Activated naive CD8-positive, alpha-beta T cell treated with anti-CD3 and anti-CD28 coated beads for 36 hours (primary cell): Measurements from ENCODE around the gene NXN. TPM values are rescaled to one million over a fixed set of nuclear protein-coding genes. Genes with fewer than 3 reads are reported as not detected.
"Not testable (repeated sequence)": the region's sequence is repeated elsewhere in the genome, so short reads cannot be mapped to it uniquely, and the experiment has no call there.

Experiments used
- DNase-seq: peaks from one replicate; pipeline ENCODE4 v3.0.0; 2021
- H3K27ac Mint-ChIP-seq: one replicate; pipeline ENCODE4 v1.8.0; 2022; ENCODE audit warnings: mild to moderate bottlenecking, moderate library complexity, mixed read lengths
- H3K27me3 Mint-ChIP-seq: one replicate; pipeline ENCODE4 v1.8.0; 2022; ENCODE audit warnings: mild to moderate bottlenecking, mixed read lengths
- H3K36me3 Mint-ChIP-seq: one replicate; pipeline ENCODE4 v1.8.0; 2021; ENCODE audit warnings: mild to moderate bottlenecking, mixed read lengths
- H3K4me1 Mint-ChIP-seq: one replicate; pipeline ENCODE4 v1.8.0; 2021; ENCODE audit warnings: mixed read lengths
- H3K4me3 Mint-ChIP-seq: one replicate; pipeline ENCODE4 v1.8.0; 2022; ENCODE audit warnings: mild to moderate bottlenecking, moderate library complexity, mixed read lengths
- H3K9me3 Mint-ChIP-seq: one replicate; pipeline ENCODE4 v1.8.0; 2022; ENCODE audit warnings: mixed read lengths
- total RNA-seq, 2 experiments: library from RNA; stranded (reverse); gene quantifications; one replicate each; pipeline ENCODE4 v1.2.3, GENCODE V29; 2021

Gene NXN
- total RNA-seq, 2 experiments from 2014 or later: 0.48 to 0.49 TPM

- Mint-ChIP-seq H3K4me3 (no peak overlapping the region), H3K9me3 (no peaks in the 10 kb centered on the region), H3K27me3 (peaks cover 10% of the 10 kb centered on the region), H3K36me3 (no peaks in the 10 kb centered on the region), H3K27ac (no peak overlapping the region), H3K4me1 (no peaks in the 10 kb centered on the region)
- DNase-seq: no peak
These were observed 49.3 kb downstream of the NXN start for GRCh38 chr17:930258-930657.

- Mint-ChIP-seq H3K27ac (no peak overlapping the region), H3K9me3 (no peaks in the 10 kb centered on the region), H3K4me3 (no peak overlapping the region), H3K4me1 (no peaks in the 10 kb centered on the region), H3K27me3 (peaks cover 16% of the 10 kb centered on the region), H3K36me3 (no peaks in the 10 kb centered on the region)
- DNase-seq: no peak
These were observed 50.0 kb downstream of the NXN start for GRCh38 chr17:929586-929985.

GRCh38 chr17:927611-928461, 51.7 kb downstream of the NXN start:
- no peak for DNase-seq
- Mint-ChIP-seq H3K36me3 (no peaks in the 10 kb centered on the region), H3K9me3 (no peaks in the 10 kb centered on the region), H3K27ac (no peak overlapping the region), H3K4me3 (no peak overlapping the region), H3K4me1 (no peaks in the 10 kb centered on the region), H3K27me3 (peaks cover 18% of the 10 kb centered on the region)

GRCh38 chr17:925817-926216, 53.8 kb downstream of the NXN start:
- no peak overlapping the region for H3K27ac Mint-ChIP-seq
- no peaks in the 10 kb centered on the region for H3K9me3 Mint-ChIP-seq
- H3K4me1 Mint-ChIP-seq: no peaks in the 10 kb centered on the region
- H3K36me3 Mint-ChIP-seq: no peaks in the 10 kb centered on the region
- peaks cover 18% of the 10 kb centered on the region for H3K27me3 Mint-ChIP-seq
- DNase-seq: no peak
- no peak overlapping the region for H3K4me3 Mint-ChIP-seq

GRCh38 chr17:924711-925475, 54.7 kb downstream of the NXN start:
- Mint-ChIP-seq H3K36me3 (no peaks in the 10 kb centered on the region), H3K27me3 (peaks cover 18% of the 10 kb centered on the region), H3K4me1 (no peaks in the 10 kb centered on the region), H3K9me3 (no peaks in the 10 kb centered on the region), H3K27ac (no peak overlapping the region), H3K4me3 (no peak overlapping the region)
- no peak for DNase-seq

GRCh38 chr17:924306-924705, 55.3 kb downstream of the NXN start:
- H3K36me3 Mint-ChIP-seq, H3K4me3 Mint-ChIP-seq, DNase-seq, H3K27ac Mint-ChIP-seq, H3K9me3 Mint-ChIP-seq, H3K4me1 Mint-ChIP-seq: not testable (repeated sequence)
- H3K27me3 Mint-ChIP-seq: peaks cover 18% of the 10 kb centered on the region

- peaks cover 18% of the 10 kb centered on the region for H3K27me3 Mint-ChIP-seq
- no peaks in the 10 kb centered on the region for H3K9me3 Mint-ChIP-seq
- H3K36me3 Mint-ChIP-seq: no peaks in the 10 kb centered on the region
- H3K4me3 Mint-ChIP-seq: no peak overlapping the region
- no peaks in the 10 kb centered on the region for H3K4me1 Mint-ChIP-seq
- H3K27ac Mint-ChIP-seq: no peak overlapping the region
- DNase-seq: no peak
These were observed 55.9 kb downstream of the NXN start for GRCh38 chr17:923633-924032.

- DNase-seq: no peak
- H3K27me3 Mint-ChIP-seq: peaks cover 19% of the 10 kb centered on the region
- no peaks in the 10 kb centered on the region for H3K9me3 Mint-ChIP-seq
- no peaks in the 10 kb centered on the region for H3K4me1 Mint-ChIP-seq
- H3K36me3 Mint-ChIP-seq: no peaks in the 10 kb centered on the region
- no peak overlapping the region for H3K4me3 Mint-ChIP-seq
- H3K27ac Mint-ChIP-seq: no peak overlapping the region
These were observed 58.4 kb downstream of the NXN start for GRCh38 chr17:921161-921560.

GRCh38 chr17:920190-920589, 59.4 kb downstream of the NXN start:
- no peak for DNase-seq
- H3K4me1 Mint-ChIP-seq: no peaks in the 10 kb centered on the region
- no peaks in the 10 kb centered on the region for H3K36me3 Mint-ChIP-seq
- H3K9me3 Mint-ChIP-seq: no peaks in the 10 kb centered on the region
- no peak overlapping the region for H3K27ac Mint-ChIP-seq
- H3K27me3 Mint-ChIP-seq: peaks cover 11% of the 10 kb centered on the region
- no peak overlapping the region for H3K4me3 Mint-ChIP-seq

GRCh38 chr17:917941-918740, 61.4 kb downstream of the NXN start:
- DNase-seq: no peak
- no peak overlapping the region for H3K4me3 Mint-ChIP-seq
- no peaks in the 10 kb centered on the region for H3K4me1 Mint-ChIP-seq
- H3K27me3 Mint-ChIP-seq: peaks cover 3% of the 10 kb centered on the region
- H3K27ac Mint-ChIP-seq: no peak overlapping the region
- no peaks in the 10 kb centered on the region for H3K36me3 Mint-ChIP-seq
- H3K9me3 Mint-ChIP-seq: no peaks in the 10 kb centered on the region

GRCh38 chr17:917391-917811, 62.2 kb downstream of the NXN start:
- DNase-seq: no peak
- no peaks in the 10 kb centered on the region for H3K9me3 Mint-ChIP-seq
- no peak overlapping the region for H3K4me3 Mint-ChIP-seq
- no peak overlapping the region for H3K27ac Mint-ChIP-seq
- H3K4me1 Mint-ChIP-seq: no peaks in the 10 kb centered on the region
- peaks cover 7% of the 10 kb centered on the region for H3K27me3 Mint-ChIP-seq
- H3K36me3 Mint-ChIP-seq: no peaks in the 10 kb centered on the region

GRCh38 chr17:916315-916714, 63.3 kb downstream of the NXN start:
- Mint-ChIP-seq H3K27ac (no peak overlapping the region), H3K36me3 (no peaks in the 10 kb centered on the region), H3K4me1 (no peaks in the 10 kb centered on the region), H3K27me3 (peaks cover 16% of the 10 kb centered on the region), H3K4me3 (no peak overlapping the region), H3K9me3 (no peaks in the 10 kb centered on the region)
- DNase-seq: no peak

- H3K36me3 Mint-ChIP-seq: no peaks in the 10 kb centered on the region
- peaks cover 17% of the 10 kb centered on the region for H3K27me3 Mint-ChIP-seq
- no peaks in the 10 kb centered on the region for H3K9me3 Mint-ChIP-seq
- H3K4me1 Mint-ChIP-seq: no peaks in the 10 kb centered on the region
- H3K27ac Mint-ChIP-seq: no peak overlapping the region
- DNase-seq: no peak
- H3K4me3 Mint-ChIP-seq: no peak overlapping the region
These were observed 63.9 kb downstream of the NXN start for GRCh38 chr17:915538-916201.

GRCh38 chr17:914561-914960, 65.0 kb downstream of the NXN start:
- Mint-ChIP-seq H3K4me3 (no peak overlapping the region), H3K27ac (no peak overlapping the region), H3K27me3 (peaks cover 24% of the 10 kb centered on the region), H3K4me1 (no peaks in the 10 kb centered on the region), H3K36me3 (no peaks in the 10 kb centered on the region), H3K9me3 (no peaks in the 10 kb centered on the region)
- DNase-seq: no peak

- Mint-ChIP-seq H3K9me3 (no peaks in the 10 kb centered on the region), H3K4me3 (no peak overlapping the region), H3K36me3 (no peaks in the 10 kb centered on the region), H3K27me3 (peaks cover 27% of the 10 kb centered on the region), H3K4me1 (no peaks in the 10 kb centered on the region), H3K27ac (no peak overlapping the region)
- DNase-seq: no peak
These were observed 66.4 kb downstream of the NXN start for GRCh38 chr17:913207-913606.
